ENCODE measurements around the gene GPR161. TPM values are rescaled to one million over a fixed set of nuclear protein-coding genes. Genes with fewer than 3 reads are reported as not detected.
"Not testable (repeated sequence)": the region's sequence is repeated elsewhere in the genome, so short reads cannot be mapped to it uniquely, and the experiment has no call there.

GPR161 gene
- polyA plus RNA-seq, 2 of the 4 experiments (the other 2 are of a cell fraction) = 7.8 to 9.4 TPM

GRCh38 chr1:168157638-168158037, 20.9 kb upstream of the GPR161 start:
- no peak overlapping the region for H3K27ac ChIP-seq
- no peak overlapping the region for H3K4me3 ChIP-seq
- no peak for DNase-seq (ENCODE audit: low read depth in 1 of 2, low spot score in 1 of 2)
- no peak for TF ChIP-seq RARB (CRISPR knock-in tag; IDR thresholded peaks at IDR 0.05)
- no peak for TF ChIP-seq PHF8 (IDR thresholded peaks at IDR 0.05; ENCODE audit: borderline replicate concordance, low read depth)
- no peak for TF ChIP-seq FOXS1 (CRISPR knock-in tag; IDR thresholded peaks at IDR 0.05)
- H3K9me3 ChIP-seq = peaks cover 25% of the 10 kb centered on the region
- ChIA-PET CTCF (no interaction called here), POLR2A (no interaction called here)
- no peaks in the 10 kb centered on the region for H3K4me1 ChIP-seq
- ATAC-seq = no peak
- H3K4me2 ChIP-seq = no peak overlapping the region
- no peak for FAIRE-seq

- ChIA-PET CTCF (interaction anchor here (1.2 to 1.4 kb wide), 2 partner anchors 9 to 188 kb away, joined by 3 read pairs; no protein-coding TSS in a partner anchor), POLR2A (no interaction called here)
- no peak for ATAC-seq
- peaks cover 23% of the 10 kb centered on the region for H3K9me3 ChIP-seq
- H3K4me3 ChIP-seq = no peak overlapping the region
- DNase-seq (ENCODE audit: low read depth in 1 of 2, low spot score in 1 of 2) = no peak
- H3K4me1 ChIP-seq = no peaks in the 10 kb centered on the region
- FAIRE-seq = no peak
- H3K27ac ChIP-seq = no peak overlapping the region
- no peak overlapping the region for H3K4me2 ChIP-seq
- TF ChIP-seq HOXB13 (CRISPR knock-in tag; IDR thresholded peaks at IDR 0.05; ENCODE audit: low read depth) (no peak), TP53 (CRISPR knock-in tag; IDR thresholded peaks at IDR 0.05) (no peak)
- WGBS (ENCODE audit: missing lambda C conversion rate) = 27% methylated on average over 4 of the region's 4 CpGs
These were observed 19.2 kb upstream of the GPR161 start for GRCh38 chr1:168155910-168156309.

- POLR2A ChIA-PET; FAIRE-seq; CTCF ChIA-PET; H3K4me1 ChIP-seq; H3K4me3 ChIP-seq; H3K4me2 ChIP-seq; H3K27ac ChIP-seq; ATAC-seq; DNase-seq (ENCODE audit: low read depth in 1 of 2, low spot score in 1 of 2): not testable (repeated sequence)
- H3K9me3 ChIP-seq = peaks cover 22% of the 10 kb centered on the region
- 52% methylated on average over 4 of the region's 4 CpGs for WGBS (ENCODE audit: missing lambda C conversion rate)
These were observed 18.0 kb upstream of the GPR161 start for GRCh38 chr1:168154707-168155106.

GRCh38 chr1:168151935-168152334, 15.2 kb upstream of the GPR161 start:
- POLR2A ChIA-PET = no interaction called here
- CTCF ChIA-PET = no interaction called here
- TF ChIP-seq POLR2AphosphoS2 (conservative IDR thresholded peaks at IDR 0.05; ENCODE audit: low read length) (no peak), MYC (IDR thresholded peaks at IDR 0.05; ENCODE audit: borderline replicate concordance, low read length) (no peak), RARB (CRISPR knock-in tag; IDR thresholded peaks at IDR 0.05) (no peak)
- 79% methylated on average over 4 of the region's 4 CpGs for WGBS (ENCODE audit: missing lambda C conversion rate)
- no peak for FAIRE-seq
- no peak overlapping the region for H3K4me2 ChIP-seq
- peaks cover 3% of the 10 kb centered on the region; the same call in 1 of the 3 replicates for H3K9me3 ChIP-seq
- no peak for ATAC-seq
- H3K4me3 ChIP-seq = no peak overlapping the region
- H3K4me1 ChIP-seq = no peaks in the 10 kb centered on the region
- DNase-seq (ENCODE audit: low read depth in 1 of 2, low spot score in 1 of 2) = no peak
- no peak overlapping the region for H3K27ac ChIP-seq

- TF ChIP-seq CHD2 (IDR thresholded peaks at IDR 0.05; ENCODE audit: low read length, partially characterized antibody) = no peak
- no peak for TF ChIP-seq HDAC2 (IDR thresholded peaks at IDR 0.05)
- TF ChIP-seq TFCP2L1 (CRISPR knock-in tag; IDR thresholded peaks at IDR 0.05) = no peak
- TF ChIP-seq TP53 (CRISPR knock-in tag; IDR thresholded peaks at IDR 0.05) = no peak
- TF ChIP-seq ZNF302 (CRISPR knock-in tag; IDR thresholded peaks at IDR 0.05) = no peak
- TF ChIP-seq KDM1A (IDR thresholded peaks at IDR 0.05; ENCODE audit: low read depth) = no peak
- TF ChIP-seq NR3C1 (IDR thresholded peaks at IDR 0.05) = no peak
- no peak for TF ChIP-seq CEBPB (IDR thresholded peaks at IDR 0.05)
- no peak for TF ChIP-seq ELK1 (IDR thresholded peaks at IDR 0.05; ENCODE audit: low read depth, low read length)
- TF ChIP-seq MAZ (IDR thresholded peaks at IDR 0.05; ENCODE audit: borderline replicate concordance, low read depth, low read length) = no peak
- no peak for TF ChIP-seq ZSCAN20 (CRISPR knock-in tag; IDR thresholded peaks at IDR 0.05)
- TF ChIP-seq CTCF (IDR thresholded peaks at IDR 0.05) = no peak
- no peak for TF ChIP-seq EHMT2 (IDR thresholded peaks at IDR 0.05; ENCODE audit: low read depth)
- TF ChIP-seq POLR2AphosphoS2 (conservative IDR thresholded peaks at IDR 0.05; ENCODE audit: low read length) = no peak
- no peak for TF ChIP-seq EHF (CRISPR knock-in tag; IDR thresholded peaks at IDR 0.05)
- TF ChIP-seq RFX5 (IDR thresholded peaks at IDR 0.05) = no peak
- TF ChIP-seq HEYL (CRISPR knock-in tag; IDR thresholded peaks at IDR 0.05) = no peak
- Histone ChIP-seq H3K4me2 (no peak overlapping the region), H3K4me3 (no peak overlapping the region), H3K27ac (no peak overlapping the region), H3K9me3 (no peaks in the 10 kb centered on the region), H3K4me1 (0 out of 3 replicates have a peak, but pooled peaks cover 4% of the 10 kb centered on the region)
- 97% methylated on average over 1 of the region's 1 CpG for WGBS (ENCODE audit: missing lambda C conversion rate)
- POLR2A ChIA-PET = no interaction called here
- ATAC-seq = no peak
- no peak for FAIRE-seq
- CTCF ChIA-PET = interaction anchor here (1.0 to 1.1 kb wide), 2 partner anchors 65 to 68 kb away, joined by 3 read pairs; no protein-coding TSS in a partner anchor
- DNase-seq (ENCODE audit: low read depth in 1 of 2, low spot score in 1 of 2) = no peak
These were observed 13.6 kb upstream of the GPR161 start for GRCh38 chr1:168150283-168150682.

All from A549 (cell line).